K562 (cell line): ENCODE measurements around the gene BAZ2A. TPM values are rescaled to one million over a fixed set of nuclear protein-coding genes. Genes with fewer than 3 reads are reported as not detected.

Source experiments
- ASH1L ChIP-seq: fragments of 450-650 bp; IDR thresholded peaks from 2 replicates; pipeline ENCODE4 v1.6.1; 2018; ENCODE audit warnings: borderline replicate concordance, mild to moderate bottlenecking, low read depth; ENCODE audit not compliant: partially characterized antibody
- ATF4 ChIP-seq: fragments of 450-650 bp; formaldehyde crosslinking; IDR thresholded peaks from 2 replicates; pipeline ENCODE4 v1.4.0; 2022; ENCODE audit warnings: mild to moderate bottlenecking, moderate library complexity
- BMI1 ChIP-seq: fragments of 150-350 bp; IDR thresholded peaks from 2 replicates; pipeline ENCODE4 v1.6.1; 2014; ENCODE audit warnings: low read length
- BRCA1 ChIP-seq, 2 experiments: fragments of 450-650 bp in 1 of 2; sonication (generic) in 1 of 2; formaldehyde crosslinking in 1 of 2; IDR thresholded peaks; 2 replicates each; pipeline versions ENCODE4 v1.5.0 to v1.6.1; 2017 to 2020; ENCODE audit warnings: mild to moderate bottlenecking in 1 of 2, missing genetic modification reagents in 1 of 2
- BRD9 ChIP-seq: fragments of 450-650 bp; IDR thresholded peaks from 2 replicates; pipeline ENCODE4 v1.6.1; 2018; ENCODE audit warnings: low read depth; ENCODE audit not compliant: partially characterized antibody
- ELF1 ChIP-seq: fragments of 200-800 bp; sonication (Bioruptor generic); IDR thresholded peaks from 2 replicates; pipeline ENCODE4 v1.6.1; 2016; ENCODE audit warnings: missing genetic modification characterization, missing compliant biosample characterization
- FOXP4 ChIP-seq: sonication (generic); formaldehyde crosslinking; IDR thresholded peaks from 2 replicates; pipeline ENCODE4 v1.8.0; 2022; ENCODE audit warnings: mild to moderate bottlenecking, missing genetic modification reagents, borderline replicate concordance
- GTF3C2 ChIP-seq: IDR thresholded peaks from 3 replicates; pipeline ENCODE4 v1.6.1; 2011; ENCODE audit warnings: borderline replicate concordance, mild to moderate bottlenecking, moderate library complexity; ENCODE audit not compliant: insufficient read length; ENCODE audit errors: extremely low read depth
- MAFF ChIP-seq: IDR thresholded peaks from 2 replicates; pipeline ENCODE4 v1.6.1; 2012; ENCODE audit warnings: low read length, improper control_type of control experiment
- MEF2D ChIP-seq: conservative IDR thresholded peaks from 2 replicates; pipeline ENCODE4 v1.6.1; 2016; ENCODE audit warnings: low read depth, missing genetic modification characterization, missing compliant biosample characterization
- NR2C1 ChIP-seq, 2 experiments: fragments of 450-650 bp; IDR thresholded peaks; 2 replicates each; pipeline ENCODE4 v1.6.1; 2017; ENCODE audit warnings: mild to moderate bottlenecking in 2 of 2, antibody characterized with exemption in 1 of 2, inconsistent platforms in 1 of 2, missing compliant biosample characterization in 1 of 2, missing genetic modification characterization in 1 of 2
- NR2F6 ChIP-seq: fragments of 450-650 bp; formaldehyde crosslinking; IDR thresholded peaks from 2 replicates; pipeline ENCODE4 v1.4.0; 2020; ENCODE audit warnings: mild to moderate bottlenecking
- RBM22 ChIP-seq: fragments of 200-400 bp; formaldehyde crosslinking; IDR thresholded peaks from 2 replicates; pipeline ENCODE4 v1.6.1; 2018; ENCODE audit warnings: low read length, low read depth; ENCODE audit not compliant: poor library complexity, severe bottlenecking
- ZKSCAN1 ChIP-seq: fragments of 150-350 bp; IDR thresholded peaks from 2 replicates; pipeline ENCODE4 v1.6.1; 2016; ENCODE audit warnings: low read depth, low read length
- ZNF217 ChIP-seq: sonication (generic); formaldehyde crosslinking; IDR thresholded peaks from 2 replicates; pipeline ENCODE4 v1.8.0; 2022; ENCODE audit warnings: mild to moderate bottlenecking, missing genetic modification reagents
- ZNF639 ChIP-seq, 2 experiments: fragments of 200-800 bp in 1 of 2; sonication (Bioruptor generic) in 1 of 2; sonication (generic) in 1 of 2; formaldehyde crosslinking in 1 of 2; IDR thresholded peaks in 1 of 2; conservative IDR thresholded peaks in 1 of 2; 2 replicates each; pipeline versions ENCODE4 v1.5.0 to v1.6.1; 2016 to 2020; ENCODE audit warnings: missing compliant biosample characterization in 1 of 2, missing genetic modification characterization in 1 of 2, missing genetic modification reagents in 1 of 2
- ZNF766 ChIP-seq: fragments of 200-800 bp; sonication (Bioruptor generic); conservative IDR thresholded peaks from 2 replicates; pipeline ENCODE4 v1.6.1; 2016; ENCODE audit warnings: missing genetic modification characterization, missing compliant biosample characterization
- polyA plus RNA-seq, 8 experiments: library from polyadenylated mRNA; depleted of rRNA in 4 of 8; stranded (reverse) in 5 of 8; unstranded in 3 of 8; fragments of >200 nt; fragmentation: Nextera tagmentation in 2 of 8; fragmentation: Illumina TruSeq in 1 of 8; extraction: Ambion mirVana in 2 of 8; extraction: Trizol in 1 of 8; gene quantifications; 2 replicates each; pipeline versions ENCODE4 v1.2.1 to v1.2.3, GENCODE V29; 2011 to 2014; ENCODE audit warnings: inconsistent platforms in 1 of 8, missing spikeins in 1 of 8
- total RNA-seq, 7 experiments: library from RNA; depleted of rRNA in 6 of 7; stranded (reverse); fragments of >200 nt in 6 of 7; fragmentation: Illumina TruSeq in 2 of 7; extraction: Trizol in 2 of 7; gene quantifications; 2 replicates each; pipeline versions ENCODE4 v1.2.1 to v1.2.3, GENCODE V29; 2011 to 2021; ENCODE audit warnings: low replicate concordance in 1 of 7

Gene BAZ2A
- total and polyA plus RNA-seq, 9 of the 15 experiments (the other 6 are each of a cell fraction or from before 2014, with no cell fraction given), result 4.5 to 86.4 (median 26.2) TPM

- TF ChIP-seq NR2C1 (IDR thresholded peaks at IDR 0.05) (no peak), NR2C1 (tag; IDR thresholded peaks at IDR 0.05) (no peak), ZNF217 (CRISPR knock-in tag) (no peak), ZNF766 (no peak), RBM22 (no peak), ZNF639 (CRISPR knock-in tag; conservative IDR thresholded peaks at IDR 0.05 in 1 of 2, IDR thresholded peaks at IDR 0.05 in 1 of 2) (0 out of 4 replicates have a peak, but pooled peaks of 1 of the 2 experiments have one; percentile 24), FOXP4 (CRISPR knock-in tag) (no peak), NR2F6 (CRISPR knock-in tag) (no peak), BRCA1 (IDR thresholded peaks at IDR 0.05) (no peak), BRCA1 (CRISPR knock-in tag; IDR thresholded peaks at IDR 0.05) (no peak), GTF3C2 (no peak), ASH1L (no peak), ATF4 (no peak), ZKSCAN1 (peak; percentile 32; the same call in 1 of the 2 replicates), BRD9 (no peak), MAFF (no peak), MEF2D (tag) (no peak), BMI1 (no peak), ELF1 (no peak)
These were observed 5.0 kb upstream of the BAZ2A start (continued) for GRCh38 chr12:56634837-56635791.
